ENCODE results near the gene ANKDD1B. TPM values are rescaled to one million over a fixed set of nuclear protein-coding genes. Genes with fewer than 3 reads are reported as not detected.

Gene ANKDD1B
- total and polyA plus RNA-seq, 9 of the 15 experiments (the other 6 are each of a cell fraction or from before 2014, with no cell fraction given), result 0.04 to 0.29 (median 0.18) TPM; not detected in 1

DNA sequence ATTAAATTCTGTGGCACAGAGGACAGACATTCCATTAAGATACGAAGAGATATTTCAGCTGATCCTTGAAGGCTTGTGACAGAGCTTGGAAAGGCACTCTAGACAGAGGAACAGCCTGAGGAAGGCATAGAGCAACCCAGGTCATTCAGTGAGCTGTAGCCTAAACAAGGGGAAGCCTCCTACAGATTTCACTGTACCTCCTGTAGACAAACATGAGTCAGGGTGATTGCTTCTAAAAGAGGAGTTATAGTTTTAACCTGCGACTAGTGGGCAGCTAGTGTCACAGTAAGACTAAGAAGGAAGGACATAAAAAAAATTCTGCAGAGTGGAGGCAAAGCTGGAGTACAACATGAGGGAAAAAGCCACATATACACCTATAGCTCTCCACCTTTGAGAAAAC, 43.5 kb upstream of the ANKDD1B start:
- Histone ChIP-seq H3K4me2 (ENCODE audit: insufficient read depth, low read length) (peak overlapping the region; percentile 53), H3K4me3 (no peak overlapping the region), H3K9ac (ENCODE audit: insufficient read depth in 1 of 2, low read depth in 2 of 2, low read length in 2 of 2) (peak overlapping the region in 1 of 2 experiments; percentile 56; a peak in 2 of 4 replicates), H3K4me1 (replicated peaks in 1 of 2; ENCODE audit: control insufficient read depth in 2 of 2, insufficient read depth in 2 of 2, low read length in 2 of 2) (peaks cover 9 to 30% of the 10 kb centered on the region in 2 experiments), H4K20me1 (replicated peaks; ENCODE audit: control insufficient read depth, insufficient read depth, low read length) (no peaks in the 10 kb centered on the region), H3K27me3 (ENCODE audit: control insufficient read depth in 2 of 2, insufficient read depth in 2 of 2, low read length in 2 of 2) (no peaks in the 10 kb centered on the region), H3K9me1 (ENCODE audit: control insufficient read depth, insufficient read depth, low read length) (no peaks in the 10 kb centered on the region), H3K79me2 (ENCODE audit: control insufficient read depth, insufficient read depth, low read length) (peaks cover 55% of the 10 kb centered on the region; the same call in 2 of the 3 replicates), H3K9me3 (replicated peaks; ENCODE audit: control insufficient read depth, insufficient read depth, low read depth, low read length) (no peaks in the 10 kb centered on the region), H3K27ac (ENCODE audit: extremely low read depth, low read depth, low read length) (peak overlapping the region; percentile 79), H2AFZ (ENCODE audit: low read depth, low read length) (no peak overlapping the region), H3K36me3 (ENCODE audit: control insufficient read depth, insufficient read depth, low read length) (peaks cover 15% of the 10 kb centered on the region; the same call in 2 of the 3 replicates)
- peak; percentile 84 for FAIRE-seq
- peak; percentile 20 to 74 (median 44) for DNase-seq (ENCODE audit: extremely low read depth in 1 of 4, low spot score in 3 of 4)
- ATAC-seq, result peak; percentile 92
- CTCF ChIA-PET (ENCODE audit: low intra/inter-chr PET ratio), result no interaction called here
- WGBS (ENCODE audit: insufficient coverage, low coverage, missing lambda C conversion rate), result 0% methylated on average over 2 of the region's 2 CpGs
- in situ Hi-C loops (cut with MboI), result no loop called here
- POLR2A ChIA-PET, result interaction anchor here (0.8 to 1.5 kb wide), 6 partner anchors 9 to 152 kb away, joined by 3 to 7 read pairs (median 4); partner anchors contain the start of genes CERT1 and POLK
- BruUV-seq (replicated peaks), result no TSS peak
- intact Hi-C loops (cut with micrococcal nuclease), result loop anchor here (5.0 kb wide), 1 partner anchor 55 kb away; the partner anchor contains the start of genes CERT1 and POLK
- TF ChIP-seq CEBPZ (IDR thresholded peaks at IDR 0.05; ENCODE audit: borderline replicate concordance, low read depth, low read length) (no peak), ZNF282 (CRISPR knock-in tag; IDR thresholded peaks at IDR 0.05) (no peak), ZNF165 (CRISPR knock-in tag; IDR thresholded peaks at IDR 0.05; ENCODE audit: borderline replicate concordance) (no peak), TBP (optimal IDR thresholded peaks at IDR 0.05; ENCODE audit: low read depth, low read length) (no peak), ZNF23 (CRISPR knock-in tag; IDR thresholded peaks at IDR 0.05) (no peak), FOXK1 (CRISPR knock-in tag; IDR thresholded peaks at IDR 0.05; ENCODE audit: borderline replicate concordance) (no peak), SMARCE1 (IDR thresholded peaks at IDR 0.05) (peak; percentile 30; the same call in 1 of the 2 replicates), U2AF2 (optimal IDR thresholded peaks at IDR 0.05; ENCODE audit: low read depth, low read length) (no peak), ZNF274 (IDR thresholded peaks at IDR 0.05; ENCODE audit: borderline replicate concordance, low read depth, low read length) (no peak), DDX20 (tag; IDR thresholded peaks at IDR 0.05; ENCODE audit: low read depth) (no peak), HCFC1 (IDR thresholded peaks at IDR 0.05; ENCODE audit: low read depth, low read length) (0 out of 2 replicates have a peak, but pooled peaks have one; percentile 20), DACH1 (IDR thresholded peaks at IDR 0.05; ENCODE audit: partially characterized antibody) (peak; percentile 24), SMARCA4 (IDR thresholded peaks at IDR 0.05) (peak; percentile 23), HMGN3 (IDR thresholded peaks at IDR 0.05; ENCODE audit: borderline replicate concordance, extremely low read depth, insufficient read length, low read depth, low read length) (no peak), HNRNPK (IDR thresholded peaks at IDR 0.05; ENCODE audit: low read depth, low read length, poor library complexity, severe bottlenecking) (no peak), POU5F1 (IDR thresholded peaks at IDR 0.05; ENCODE audit: borderline replicate concordance, low read depth, low read length, partially characterized antibody) (no peak), ETV1 (tag; conservative IDR thresholded peaks at IDR 0.05; ENCODE audit: low read depth) (0 out of 2 replicates have a peak, but pooled peaks have one; percentile 9), DMBX1 (CRISPR knock-in tag; IDR thresholded peaks at IDR 0.05; ENCODE audit: borderline replicate concordance) (no peak), ILK (tag; IDR thresholded peaks at IDR 0.05; ENCODE audit: borderline replicate concordance, low read depth) (no peak), BDP1 (IDR thresholded peaks at IDR 0.05; ENCODE audit: insufficient read depth, insufficient read length) (no peak), RCOR1 (IDR thresholded peaks at IDR 0.05; ENCODE audit: borderline replicate concordance in 1 of 2, low read depth in 2 of 2, low read length in 2 of 2) (peak in 1 of 2 experiments; percentile 44; a peak in 1 of 4 replicates), TARDBP (IDR thresholded peaks at IDR 0.05) (no peak)

Measured in K562 (cell line).